GM13976 (cell line): ENCODE data around the gene ULBP2.
"Not testable (repeated sequence)": the region's sequence is repeated elsewhere in the genome, so short reads cannot be mapped to it uniquely, and the experiment has no call there.

ENCODE experiments used
- DNase-seq: peaks from one replicate; pipeline ENCODE4 v3.0.0; 2012; ENCODE audit warnings: low spot score
- CTCF ChIP-seq: IDR thresholded peaks from 2 replicates; pipeline ENCODE4 v1.5.1; 2012; ENCODE audit warnings: borderline replicate concordance, mild to moderate bottlenecking; ENCODE audit not compliant: insufficient read depth; ENCODE audit errors: extremely low read depth, missing control alignments, control extremely low read depth
- in situ Hi-C: fragments of 300-500 bp; cut with MboI; formaldehyde crosslinking; loops from one replicate; pipeline ENCODE4 v1.12.0; 2022; ENCODE audit warnings: low sequenced_read_pairs, mixed read lengths, inconsistent platforms; ENCODE audit not compliant: unreplicated experiment

ULBP2 gene

GRCh38 chr6:149919834-149920225 lies 22.0 kb upstream of the ULBP2 start:
- in situ Hi-C loops = no loop called here
- DNase-seq = no peak
- no peak for TF ChIP-seq CTCF

GRCh38 chr6:149921361-149921760 lies 20.5 kb upstream of the ULBP2 start:
- in situ Hi-C loops = no loop called here
- DNase-seq = no peak
- no peak for TF ChIP-seq CTCF

GRCh38 chr6:149922091-149922490 lies 19.7 kb upstream of the ULBP2 start:
- in situ Hi-C loops, DNase-seq: not testable (repeated sequence)

GRCh38 chr6:149922642-149923326 lies 19.0 kb upstream of the ULBP2 start, which contains the start of gene RAET1G:
RAET1G (minus strand) TSS chr6:149923121; CDS start chr6:149923010, 111 bp downstream.
- no peak for TF ChIP-seq CTCF
- in situ Hi-C loops = no loop called here
- DNase-seq = peak; percentile 83

GRCh38 chr6:149923327-149923986 lies 18.4 kb upstream of the ULBP2 start:
- no peak for DNase-seq
- in situ Hi-C loops = no loop called here
- no peak for TF ChIP-seq CTCF

GRCh38 chr6:149924206-149924932 lies 17.4 kb upstream of the ULBP2 start:
- DNase-seq = no peak
- TF ChIP-seq CTCF = no peak
- in situ Hi-C loops = no loop called here

GRCh38 chr6:149924933-149925252 lies 16.9 kb upstream of the ULBP2 start:
- in situ Hi-C loops = no loop called here
- DNase-seq = no peak
- no peak for TF ChIP-seq CTCF
